GM19372 (cell line): ENCODE data around the gene PEF1.

Experiments
- ATAC-seq: cut with Tn5 transposase; IDR thresholded peaks from one replicate; pipeline ENCODE4 v1.9.1; 2021; ENCODE audit warnings: mild to moderate bottlenecking, low read depth, moderate library complexity; ENCODE audit not compliant: unreplicated experiment

The PEF1 gene

GRCh38 chr1:31655756-31656155 is 11.1 kb upstream of the PEF1 start:
- ATAC-seq = no peak

GRCh38 chr1:31655104-31655503 is 10.4 kb upstream of the PEF1 start:
- no peak for ATAC-seq

- no peak for ATAC-seq
Measured at GRCh38 chr1:31654474-31654776, 9.7 kb upstream of the PEF1 start.

- ATAC-seq = no peak
Measured at GRCh38 chr1:31653717-31654473, 9.2 kb upstream of the PEF1 start.

- ATAC-seq = no peak
Measured at GRCh38 chr1:31652891-31653499, 8.3 kb upstream of the PEF1 start.

GRCh38 chr1:31651766-31652165 is 7.1 kb upstream of the PEF1 start:
- no peak for ATAC-seq

GRCh38 chr1:31651089-31651420 is 6.4 kb upstream of the PEF1 start:
- no peak for ATAC-seq

- ATAC-seq = no peak
Measured at GRCh38 chr1:31650161-31651088, 5.7 kb upstream of the PEF1 start.

- ATAC-seq = no peak
Measured at GRCh38 chr1:31648641-31649357, 4.1 kb upstream of the PEF1 start.

- no peak for ATAC-seq
Measured at GRCh38 chr1:31648190-31648589, 3.5 kb upstream of the PEF1 start.

GRCh38 chr1:31647106-31647505 is 2.4 kb upstream of the PEF1 start:
- ATAC-seq = no peak

GRCh38 chr1:31646259-31646960 is 1.7 kb upstream of the PEF1 start:
- ATAC-seq = no peak

GRCh38 chr1:31645274-31645568 is 545 bp upstream of the PEF1 start:
- ATAC-seq = no peak

GRCh38 chr1:31643976-31644559 is 608 bp downstream of the PEF1 start:
- ATAC-seq = peak; percentile 7

- no peak for ATAC-seq
Measured at GRCh38 chr1:31642897-31643296, 1.8 kb downstream of the PEF1 start.

- ATAC-seq = no peak
Measured at GRCh38 chr1:31642366-31642765, 2.3 kb downstream of the PEF1 start.

- ATAC-seq = no peak
Measured at GRCh38 chr1:31640964-31641363, 3.7 kb downstream of the PEF1 start.

- no peak for ATAC-seq
Measured at GRCh38 chr1:31640179-31640578, 4.5 kb downstream of the PEF1 start.

- no peak for ATAC-seq
Measured at GRCh38 chr1:31639543-31639942, 5.1 kb downstream of the PEF1 start.
